HG03025 (cell line): ENCODE results near the gene WT1.
"Not testable (repeated sequence)": the region's sequence is repeated elsewhere in the genome, so short reads cannot be mapped to it uniquely, and the experiment has no call there.

Experiments used
- ATAC-seq: cut with Tn5 transposase; IDR thresholded peaks from one replicate; pipeline ENCODE4 v1.9.1; 2021; ENCODE audit warnings: mild to moderate bottlenecking, moderate library complexity; ENCODE audit not compliant: unreplicated experiment, low FRiP score

WT1 gene

DNA sequence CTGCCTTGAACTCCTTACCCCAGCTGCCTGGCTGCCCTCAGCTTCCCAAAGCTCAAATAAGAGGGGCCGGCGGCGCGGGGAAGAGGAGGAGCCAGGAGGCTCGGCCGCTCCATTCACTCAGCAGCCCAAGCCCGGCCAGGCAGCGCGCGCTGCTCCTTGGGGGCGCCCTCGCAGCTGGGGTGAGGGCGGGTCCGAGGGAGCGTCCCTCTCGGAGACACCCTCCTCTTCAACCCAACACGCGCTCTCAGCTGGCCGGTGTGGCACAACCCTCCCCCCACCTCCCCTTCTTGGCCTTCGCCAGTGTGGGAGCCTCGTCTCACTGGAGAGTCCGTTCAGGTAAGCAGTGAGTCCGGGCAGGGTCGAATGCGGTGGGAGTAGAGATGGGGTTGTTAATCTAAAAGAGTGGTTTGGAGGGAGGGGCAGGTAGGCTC is at the start of gene WT1:
Gene WT1 (minus strand): TSS at position 29 of the 431 bp plus-strand sequence.
- ATAC-seq = no peak

DNA sequence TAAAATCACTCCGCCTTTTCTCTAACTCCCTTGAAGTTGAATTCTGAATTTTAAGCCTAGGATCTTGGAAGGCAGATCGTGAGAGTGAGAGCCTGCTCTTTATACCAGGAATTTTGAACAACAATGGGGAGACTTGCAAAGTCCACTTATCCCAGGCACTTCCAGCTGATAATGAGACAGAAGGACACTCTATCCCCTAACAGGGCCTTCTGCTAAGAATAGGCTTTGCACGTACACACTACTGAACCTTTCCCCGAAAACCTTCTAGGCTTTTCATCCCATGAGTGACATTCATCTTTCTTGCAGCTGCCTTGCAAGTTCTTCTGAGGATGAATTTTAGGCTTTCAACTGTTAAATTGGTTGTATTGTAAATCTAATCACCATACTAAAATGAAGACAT is 44.0 kb upstream of the WT1 start:
- ATAC-seq = no peak

DNA sequence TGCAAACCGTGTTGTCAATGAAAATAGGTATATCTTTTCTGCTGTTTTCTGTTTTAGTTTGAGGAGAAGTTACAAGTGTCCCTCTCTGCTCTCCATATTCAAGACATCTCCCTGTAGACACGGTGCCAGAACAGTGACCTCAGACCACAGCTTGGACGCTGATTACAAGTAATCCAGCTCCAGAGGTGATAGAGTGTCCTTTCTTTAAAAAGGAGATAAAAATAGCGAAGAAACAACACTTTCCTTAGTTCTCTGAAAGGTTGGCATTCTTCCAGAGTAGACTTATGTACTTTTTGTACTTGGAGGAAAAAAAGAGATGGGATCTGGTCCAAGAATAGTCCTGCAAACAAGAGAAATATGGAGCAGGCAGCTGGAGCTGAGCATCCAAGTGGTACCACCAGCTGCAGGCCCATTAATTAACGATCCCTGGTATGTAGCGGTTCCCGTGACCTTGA is 43.0 kb upstream of the WT1 start:
- no peak for ATAC-seq

DNA sequence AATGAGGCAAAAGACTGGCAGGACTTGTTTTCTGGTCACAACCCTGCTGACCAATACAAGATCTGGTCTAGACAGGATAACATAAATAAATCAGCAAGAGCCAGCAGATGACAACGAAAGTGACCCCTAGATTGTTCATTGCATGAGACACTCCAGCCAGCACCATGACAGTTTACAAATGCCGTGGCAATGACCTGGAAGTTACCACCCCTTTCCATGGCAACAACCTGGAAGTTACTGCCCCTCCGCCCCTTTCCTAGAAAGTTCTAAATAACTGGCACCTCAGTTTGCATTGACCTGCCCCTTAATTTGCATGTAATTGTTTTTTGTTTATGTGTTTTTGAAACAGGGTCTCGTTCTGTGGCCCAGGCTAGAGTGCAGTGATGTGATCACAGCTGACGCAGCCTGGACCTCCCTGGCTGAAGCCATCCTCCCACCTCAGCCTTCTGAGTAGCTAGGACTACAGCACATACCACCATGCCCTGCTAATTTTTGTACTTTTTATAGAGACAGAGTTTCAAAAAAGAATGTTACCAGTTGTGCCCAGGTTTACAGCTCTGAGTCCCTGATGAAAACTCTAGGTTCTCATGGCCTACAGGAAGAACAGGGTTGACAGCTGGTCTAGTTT is 38.1 kb upstream of the WT1 start:
- no peak for ATAC-seq

DNA sequence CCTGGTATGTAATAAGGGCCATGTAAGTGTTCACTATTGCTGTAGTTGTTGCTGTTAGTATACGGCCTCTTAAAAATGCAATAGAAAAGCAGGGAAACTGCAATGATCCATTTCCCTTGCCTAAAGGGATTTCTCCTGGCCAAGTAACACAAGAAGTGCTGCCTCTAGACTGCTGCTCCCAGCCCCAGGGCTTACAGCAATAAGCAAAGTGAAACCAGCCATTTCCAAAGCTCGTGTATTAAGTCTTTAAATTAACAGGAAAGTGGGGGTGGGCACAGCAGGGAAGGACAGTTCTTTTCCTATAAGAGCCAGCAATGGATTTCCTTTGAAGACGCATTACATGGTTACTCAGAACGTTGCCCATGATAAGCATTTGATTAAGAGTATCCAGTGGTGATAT is 36.9 kb upstream of the WT1 start:
- no peak for ATAC-seq

DNA sequence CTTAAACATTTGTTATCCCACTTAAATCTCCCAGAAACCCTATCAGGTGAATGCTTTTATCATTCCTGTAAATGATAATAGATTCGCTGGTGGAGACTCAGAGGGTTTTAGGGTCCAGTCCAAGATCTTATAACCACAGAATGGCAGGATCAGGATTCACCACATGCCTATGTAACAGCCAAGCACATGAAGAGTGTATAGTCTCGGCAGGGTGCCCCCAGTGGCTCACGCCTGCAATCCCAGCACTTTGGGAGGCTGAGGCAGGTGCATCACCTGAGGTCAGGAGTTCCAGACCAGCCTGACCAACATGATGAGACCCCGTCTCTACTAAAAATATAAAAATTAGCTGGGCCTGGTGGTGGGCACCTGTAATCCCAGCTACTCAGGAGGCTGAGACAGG is 36.2 kb upstream of the WT1 start:
- ATAC-seq = not testable (repeated sequence)

DNA sequence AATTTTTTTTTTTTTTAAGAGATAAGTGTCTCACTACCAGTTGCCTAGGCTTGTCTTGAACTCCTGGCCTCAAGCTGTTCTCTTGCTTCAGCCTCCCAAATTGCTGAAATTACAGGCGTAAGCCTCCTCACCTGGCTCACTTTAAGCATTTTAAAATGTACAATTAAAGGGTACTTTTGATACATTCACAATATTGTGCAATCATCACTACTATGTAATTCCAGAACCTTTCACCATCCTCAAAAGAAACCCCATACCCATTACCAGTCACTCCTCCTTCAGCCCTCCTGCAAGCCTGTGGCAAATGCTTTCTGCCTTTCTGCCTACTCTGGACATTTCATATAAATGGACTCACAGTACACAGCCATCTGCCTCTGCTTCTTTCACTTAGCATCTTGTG is 34.5 kb upstream of the WT1 start:
- ATAC-seq = no peak

DNA sequence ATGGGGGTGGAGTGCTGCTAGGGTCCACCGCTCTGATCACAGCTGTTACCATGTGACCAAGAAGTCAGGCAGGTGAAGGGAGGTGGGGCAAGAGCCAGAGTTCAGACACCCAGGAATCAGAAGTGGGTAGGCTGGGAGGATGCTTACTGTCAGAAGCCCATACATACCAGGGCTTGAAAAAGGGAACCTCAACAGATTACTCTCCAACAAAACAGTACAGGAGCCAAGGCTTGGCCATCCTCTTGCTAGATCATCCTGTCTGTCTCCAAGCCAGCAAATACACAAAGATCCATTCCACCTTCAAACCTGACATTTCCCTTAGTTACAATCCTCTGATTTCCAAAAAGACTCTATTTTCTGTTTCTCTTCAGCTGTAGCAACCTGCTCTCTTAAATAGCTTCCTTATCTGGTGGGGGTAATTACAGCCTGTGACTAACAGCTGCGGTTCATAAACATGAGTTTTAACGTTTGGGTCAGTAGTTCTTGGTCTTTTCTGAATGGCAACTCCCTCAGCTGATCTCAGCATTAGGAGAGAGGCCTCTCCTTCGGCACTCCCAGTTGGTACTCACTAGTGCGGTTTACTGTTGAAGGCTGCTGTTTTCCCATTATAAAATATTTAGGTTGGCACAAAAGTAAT is 31.1 kb upstream of the WT1 start:
- ATAC-seq = no peak

DNA sequence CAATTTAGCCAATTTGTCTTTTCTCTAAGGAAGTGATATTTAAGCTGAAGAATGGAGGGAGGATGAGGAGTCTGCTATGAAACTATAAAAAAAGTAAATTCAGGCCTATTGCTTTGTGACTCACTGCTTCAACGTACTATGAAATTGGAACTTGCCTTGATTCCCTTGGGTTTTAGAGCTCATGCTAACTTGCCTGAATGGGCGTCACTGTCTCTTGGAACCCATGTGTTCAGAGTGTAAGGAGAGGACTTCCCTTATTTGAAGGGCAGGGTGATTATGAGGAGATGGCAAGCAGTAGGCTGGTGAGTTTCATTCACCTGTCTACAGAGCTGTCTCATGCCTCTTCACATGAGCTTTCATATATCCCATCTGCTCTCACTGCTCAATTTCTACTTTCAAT is 28.7 kb upstream of the WT1 start:
- ATAC-seq = no peak

DNA sequence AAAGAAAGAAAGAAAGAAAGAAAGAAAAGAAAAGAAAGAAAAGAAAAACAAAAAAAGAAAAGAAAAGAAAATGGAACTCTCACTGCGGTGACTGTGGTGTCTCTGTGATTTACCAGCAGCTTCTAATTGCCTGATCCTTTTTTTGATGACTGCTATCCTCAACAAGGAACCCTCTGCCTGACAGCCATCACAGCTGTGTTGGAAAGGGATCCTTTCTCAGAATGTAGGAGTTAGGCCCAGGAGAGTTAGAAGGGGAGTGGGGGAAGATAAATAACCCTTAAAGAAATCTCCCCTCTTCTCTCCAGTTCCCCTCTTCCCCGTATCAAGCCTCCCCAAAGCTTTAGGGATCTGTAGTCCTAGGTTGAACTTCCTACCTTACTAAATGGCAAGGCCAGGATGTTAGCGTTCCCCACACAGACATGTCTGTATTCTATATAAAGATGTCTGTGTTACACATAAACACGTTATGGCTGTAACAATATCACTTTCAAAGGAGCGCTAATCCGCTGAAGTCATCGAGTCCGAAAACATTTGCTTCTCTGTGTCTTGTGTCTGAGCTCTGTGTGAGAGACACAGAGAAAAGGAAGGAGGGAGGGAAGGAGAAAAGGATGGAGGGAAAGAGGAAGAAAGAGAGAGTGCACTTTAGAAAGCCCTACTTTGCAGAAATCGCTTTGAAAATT is 26.8 kb upstream of the WT1 start:
- no peak for ATAC-seq

DNA sequence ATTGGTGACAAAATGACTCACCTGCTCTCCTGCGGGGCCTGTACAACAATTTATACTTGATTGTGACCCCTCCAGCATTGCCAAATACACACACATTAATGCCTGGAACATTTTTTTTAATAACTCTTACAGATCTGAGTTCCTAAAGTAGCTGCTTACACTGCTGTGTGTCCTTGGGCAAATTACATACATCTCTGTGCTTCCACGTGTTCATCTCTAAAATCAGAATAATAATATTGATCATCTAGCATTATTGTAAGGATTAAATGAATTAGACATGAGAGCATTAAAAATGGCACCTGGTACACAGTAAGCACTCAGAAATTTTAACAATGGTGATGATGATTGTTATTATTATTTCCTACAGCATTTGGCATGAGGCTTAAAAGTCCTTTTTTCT is 21.5 kb upstream of the WT1 start:
- ATAC-seq = no peak

DNA sequence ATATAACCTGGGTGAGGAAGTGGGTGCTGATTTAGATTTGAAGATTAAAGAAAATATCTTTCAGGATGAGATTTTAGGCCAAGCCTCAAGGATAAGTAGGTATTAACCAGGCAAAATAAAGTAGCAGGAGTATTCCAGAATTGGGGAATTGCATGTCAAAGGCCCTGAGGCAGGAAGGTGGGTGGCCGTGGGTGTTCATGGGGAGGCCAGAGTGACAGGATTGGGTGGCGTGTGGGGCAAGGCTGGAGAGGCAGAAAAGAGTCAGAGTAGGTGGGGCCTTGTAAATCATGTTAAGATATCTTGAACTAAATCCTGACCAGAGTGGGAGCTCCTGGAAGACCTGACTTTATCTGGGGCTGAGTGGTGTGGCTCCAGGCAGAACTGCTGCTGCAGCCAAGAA is 19.7 kb upstream of the WT1 start:
- no peak for ATAC-seq

DNA sequence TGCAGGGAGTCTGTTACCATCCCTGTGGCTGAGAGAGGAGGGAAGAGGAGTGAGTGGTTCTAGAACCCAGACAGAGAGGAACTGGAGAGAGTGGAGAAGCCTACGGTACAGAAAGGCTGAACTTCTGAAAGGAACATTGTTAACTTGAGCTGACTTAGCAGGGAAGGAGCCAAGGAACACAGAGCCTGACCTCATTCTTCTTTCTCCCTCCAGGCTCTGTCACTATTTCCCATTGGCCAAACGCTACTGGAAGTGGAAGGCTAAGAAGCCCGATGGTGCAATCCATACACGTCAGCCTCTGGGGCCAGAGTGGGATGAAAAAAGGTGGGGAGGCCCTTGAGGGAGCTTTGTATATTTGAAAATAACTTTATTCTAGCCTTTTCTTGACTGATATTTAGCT is 16.5 kb upstream of the WT1 start:
- ATAC-seq = no peak

DNA sequence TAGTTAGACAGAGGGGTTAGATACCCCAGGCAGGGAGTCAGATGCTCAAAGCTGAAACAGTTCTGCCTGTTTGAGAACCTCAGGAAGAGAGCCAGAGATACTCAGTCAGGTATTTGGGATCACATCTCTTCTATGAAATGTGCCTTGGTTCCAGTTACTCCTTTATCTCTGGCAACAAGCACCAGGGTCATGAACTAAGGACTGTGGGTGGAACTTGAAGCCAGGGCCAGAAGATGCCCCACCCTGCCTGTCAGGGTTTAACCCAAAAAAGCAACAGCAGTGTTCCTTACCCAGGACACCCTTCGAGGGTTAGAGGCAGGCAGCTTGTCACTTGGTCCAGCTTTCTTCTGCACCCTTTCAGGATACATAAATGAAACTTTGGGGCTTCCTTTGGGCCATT is 15.0 kb upstream of the WT1 start:
- no peak for ATAC-seq

DNA sequence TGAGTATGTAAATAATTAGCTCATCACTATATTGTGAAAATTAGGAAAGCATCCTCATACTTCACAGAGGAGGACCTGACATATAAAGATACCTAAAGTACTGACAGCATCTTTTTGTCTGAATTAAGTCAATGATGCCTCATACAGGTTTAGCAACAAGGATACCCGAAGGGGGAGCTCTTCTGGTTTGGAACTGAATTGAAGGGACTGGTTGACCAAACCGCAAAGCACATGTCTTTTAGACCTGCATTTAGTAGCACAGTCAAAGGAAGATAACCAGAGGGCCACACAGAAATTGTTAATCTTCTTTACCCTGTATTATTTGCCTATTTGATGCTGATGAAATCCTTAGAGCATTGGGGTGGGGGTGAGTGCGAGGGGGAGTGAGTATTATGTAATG is 12.9 kb upstream of the WT1 start:
- no peak for ATAC-seq

DNA sequence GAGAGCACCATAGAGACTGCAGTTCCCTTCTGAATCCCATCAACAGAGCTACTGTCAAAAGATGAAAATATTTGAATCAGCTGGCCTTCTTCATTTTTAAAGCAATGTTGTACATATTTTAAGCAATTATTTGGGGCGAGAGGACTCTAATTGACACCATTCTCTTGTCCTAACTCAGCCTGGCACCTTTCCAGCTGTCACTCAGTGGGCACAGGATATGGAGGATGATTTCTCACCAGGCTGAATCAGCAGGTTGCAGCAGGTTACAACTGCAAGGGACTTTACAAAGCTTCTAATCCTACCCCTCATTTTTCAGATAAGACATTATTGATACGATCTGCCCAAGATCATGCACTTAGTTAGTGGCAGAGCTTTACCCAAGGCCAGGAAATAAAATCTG is 11.9 kb upstream of the WT1 start:
- no peak for ATAC-seq

DNA sequence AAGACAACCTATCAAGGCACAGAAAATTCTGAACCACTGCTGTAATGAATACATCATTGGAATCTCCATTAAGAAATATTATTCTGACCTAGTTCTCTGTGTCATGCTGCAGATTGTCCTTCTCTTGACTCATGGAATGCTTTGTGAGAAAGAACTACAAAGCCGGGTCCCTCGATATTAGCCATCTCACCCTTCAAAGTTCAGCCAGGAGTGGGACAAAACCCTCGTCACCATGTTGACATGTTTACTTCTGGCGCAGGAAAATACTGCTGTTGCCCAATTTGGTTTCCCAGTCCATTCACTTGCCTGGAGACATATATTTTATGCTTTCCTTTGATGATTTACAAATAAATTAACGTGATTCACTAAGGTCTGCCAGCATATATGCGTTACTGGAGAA is 10.9 kb upstream of the WT1 start:
- ATAC-seq = no peak

DNA sequence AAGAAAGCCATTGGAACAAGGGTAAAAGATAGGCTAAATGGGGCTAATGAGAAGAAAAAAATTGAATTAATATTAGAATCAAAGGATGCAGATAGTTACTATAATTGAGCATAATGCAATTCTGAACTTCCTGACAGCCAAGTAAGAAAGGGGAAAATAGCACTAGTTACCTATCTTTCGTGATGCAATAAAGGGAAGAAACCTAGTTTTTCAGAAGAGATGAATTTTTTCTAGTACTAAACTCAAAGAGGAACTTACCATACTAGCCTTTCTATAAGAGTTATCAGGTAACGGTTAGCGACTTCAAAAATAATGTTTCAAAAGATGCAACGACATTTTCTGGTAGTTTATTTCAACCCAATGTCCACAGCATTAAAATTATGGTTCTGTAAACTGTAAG is 8.8 kb upstream of the WT1 start:
- ATAC-seq = no peak

DNA sequence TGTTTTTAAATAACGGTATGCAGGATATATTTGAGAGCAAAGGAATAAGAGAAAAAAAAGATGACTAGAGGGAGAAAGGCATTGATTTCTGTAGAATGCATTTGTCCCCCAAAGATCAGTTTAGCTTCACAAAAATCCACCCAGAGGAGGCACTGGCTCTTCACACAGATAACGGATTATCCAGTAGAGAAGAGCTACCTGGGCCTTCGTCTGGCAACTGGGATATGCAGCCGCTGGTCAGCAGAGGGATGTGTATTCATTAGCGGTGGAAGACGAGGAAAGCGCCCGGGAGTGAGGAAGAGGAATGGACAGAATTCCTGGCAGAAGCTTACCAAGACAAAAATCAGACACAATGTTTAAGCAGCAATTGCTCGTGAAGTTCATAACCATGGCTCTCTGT is 5.6 kb upstream of the WT1 start:
- no peak for ATAC-seq

DNA sequence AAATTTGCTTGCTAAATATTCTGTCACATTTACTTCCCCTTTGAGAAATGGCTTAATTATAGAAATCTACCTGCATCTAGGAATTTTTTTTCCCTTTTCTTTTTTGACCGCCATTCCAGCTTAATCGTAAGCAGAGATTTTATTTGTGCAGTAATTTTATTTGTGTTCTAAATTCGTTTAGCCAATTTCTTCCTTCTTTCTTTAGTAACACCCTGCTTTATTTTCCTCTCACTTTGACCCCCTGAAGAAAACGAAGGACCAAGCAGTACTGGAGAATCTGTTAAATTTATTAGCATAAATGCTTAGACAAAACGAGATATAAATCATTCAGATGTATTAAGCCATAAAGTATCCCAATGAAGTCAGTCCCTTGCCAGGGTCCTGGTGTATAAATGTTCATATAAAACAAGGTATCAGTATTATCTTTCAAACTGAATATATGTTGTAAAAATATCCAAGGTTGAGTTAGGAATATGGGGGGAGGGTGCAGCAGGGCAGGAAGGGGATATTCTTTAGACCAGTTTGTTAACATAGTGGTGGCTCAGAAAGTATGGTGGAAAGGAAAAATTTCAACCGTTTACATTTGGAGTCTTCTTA is 5.1 kb upstream of the WT1 start:
- no peak for ATAC-seq

DNA sequence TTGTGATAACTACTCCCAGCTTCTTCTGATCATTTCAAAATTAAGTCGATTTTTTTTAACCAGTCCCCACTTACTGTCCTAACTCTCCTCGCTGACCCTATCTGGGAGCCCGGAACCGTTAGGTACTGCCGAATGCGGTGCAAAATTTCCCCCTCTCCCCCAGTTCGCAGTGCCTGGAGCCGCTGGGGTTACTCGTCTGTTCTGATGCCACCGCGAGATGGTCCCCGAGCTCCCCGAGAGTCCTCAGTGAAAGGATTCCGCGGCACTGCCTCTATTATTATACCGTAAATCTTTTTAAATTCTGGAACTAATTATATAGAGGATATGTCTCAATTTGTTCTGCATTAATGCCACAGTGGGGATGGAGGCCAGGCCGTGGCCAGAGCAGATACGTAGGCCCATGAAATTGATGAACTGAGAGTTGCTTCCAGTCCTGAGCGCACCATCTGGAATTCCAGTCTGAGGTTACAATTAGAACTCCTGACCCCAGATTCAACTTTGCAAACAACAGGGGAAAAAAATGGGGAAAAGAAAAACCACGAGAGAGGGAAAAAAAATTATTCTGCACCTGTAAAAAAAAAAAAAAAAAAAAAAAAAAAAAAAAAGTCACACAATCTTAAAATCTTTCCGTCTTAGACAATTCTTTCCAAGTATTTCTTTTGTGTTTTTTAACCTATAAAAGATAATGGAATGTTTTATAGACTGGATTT is 4.3 kb upstream of the WT1 start:
- no peak for ATAC-seq
